BLaER1 (cell line): Measurements from ENCODE around the gene HOGA1.

Experiments
- H3K27ac ChIP-seq: shearing (Covaris generic); formaldehyde crosslinking; 2 replicates; pipeline ENCODE4 v1.8.1; 2022
- H3K27me3 ChIP-seq: shearing (Covaris generic); formaldehyde crosslinking; 2 replicates; pipeline ENCODE4 v1.8.1; 2022
- H3K36me3 ChIP-seq: shearing (Covaris generic); formaldehyde crosslinking; 2 replicates; pipeline ENCODE4 v1.8.1; 2022
- H3K4me1 ChIP-seq: shearing (Covaris generic); formaldehyde crosslinking; 2 replicates; pipeline ENCODE4 v1.8.1; 2022
- H3K4me2 ChIP-seq: shearing (Covaris generic); formaldehyde crosslinking; 2 replicates; pipeline ENCODE4 v1.8.1; 2022
- H3K4me3 ChIP-seq: shearing (Covaris generic); formaldehyde crosslinking; 2 replicates; pipeline ENCODE4 v1.8.1; 2022
- H3K9ac ChIP-seq: shearing (Covaris generic); formaldehyde crosslinking; 2 replicates; pipeline ENCODE4 v1.8.1; 2022
- H3K9me3 ChIP-seq: shearing (Covaris generic); formaldehyde crosslinking; 2 replicates; pipeline ENCODE4 v1.8.1; 2022
- H4K20me1 ChIP-seq: shearing (Covaris generic); formaldehyde crosslinking; 2 replicates; pipeline ENCODE4 v1.8.1; 2022
- Cebpa-rat ChIP-seq: shearing (Covaris generic); IDR thresholded peaks from 2 replicates; pipeline ENCODE4 v1.8.1; 2022

Gene HOGA1

GRCh38 chr10:97611473-97611872 is 27.3 kb downstream of the HOGA1 start:
- Histone ChIP-seq H3K36me3 (no peaks in the 10 kb centered on the region), H3K9ac (0 out of 2 replicates have a peak overlapping the region, but pooled peaks have one; percentile 26), H3K4me1 (peaks cover 58% of the 10 kb centered on the region), H3K27me3 (no peaks in the 10 kb centered on the region), H4K20me1 (no peaks in the 10 kb centered on the region), H3K9me3 (no peaks in the 10 kb centered on the region), H3K4me3 (no peak overlapping the region), H3K4me2 (peak overlapping the region; percentile 65), H3K27ac (no peak overlapping the region)
- no peak for TF ChIP-seq Cebpa-rat

- no peak overlapping the region for H3K27ac ChIP-seq
- H3K4me3 ChIP-seq = no peak overlapping the region
- no peaks in the 10 kb centered on the region for H3K36me3 ChIP-seq
- no peaks in the 10 kb centered on the region for H3K9me3 ChIP-seq
- no peak for TF ChIP-seq Cebpa-rat
- H3K4me2 ChIP-seq = no peak overlapping the region
- no peaks in the 10 kb centered on the region for H3K27me3 ChIP-seq
- peaks cover 49% of the 10 kb centered on the region for H3K4me1 ChIP-seq
- H4K20me1 ChIP-seq = no peaks in the 10 kb centered on the region
- no peak overlapping the region for H3K9ac ChIP-seq
Observed at GRCh38 chr10:97612386-97612785, 28.2 kb downstream of the HOGA1 start.

- Histone ChIP-seq H3K27ac (no peak overlapping the region), H4K20me1 (no peaks in the 10 kb centered on the region), H3K9ac (no peak overlapping the region), H3K4me2 (no peak overlapping the region), H3K4me3 (no peak overlapping the region), H3K27me3 (no peaks in the 10 kb centered on the region), H3K4me1 (no peaks in the 10 kb centered on the region), H3K36me3 (no peaks in the 10 kb centered on the region), H3K9me3 (no peaks in the 10 kb centered on the region)
- no peak for TF ChIP-seq Cebpa-rat
Observed at GRCh38 chr10:97618285-97618684, 34.1 kb downstream of the HOGA1 start.

GRCh38 chr10:97618733-97619132 is 34.5 kb downstream of the HOGA1 start:
- H3K9me3 ChIP-seq = no peaks in the 10 kb centered on the region
- H3K4me1 ChIP-seq = no peaks in the 10 kb centered on the region
- no peaks in the 10 kb centered on the region for H3K36me3 ChIP-seq
- H3K4me2 ChIP-seq = no peak overlapping the region
- no peak overlapping the region for H3K4me3 ChIP-seq
- no peaks in the 10 kb centered on the region for H3K27me3 ChIP-seq
- H4K20me1 ChIP-seq = no peaks in the 10 kb centered on the region
- H3K9ac ChIP-seq = no peak overlapping the region
- no peak for TF ChIP-seq Cebpa-rat
- no peak overlapping the region for H3K27ac ChIP-seq

- H3K4me2 ChIP-seq = no peak overlapping the region
- H3K36me3 ChIP-seq = no peaks in the 10 kb centered on the region
- H4K20me1 ChIP-seq = no peaks in the 10 kb centered on the region
- H3K9ac ChIP-seq = no peak overlapping the region
- no peaks in the 10 kb centered on the region for H3K9me3 ChIP-seq
- no peak overlapping the region for H3K27ac ChIP-seq
- no peaks in the 10 kb centered on the region for H3K27me3 ChIP-seq
- no peak for TF ChIP-seq Cebpa-rat
- no peak overlapping the region for H3K4me3 ChIP-seq
- H3K4me1 ChIP-seq = no peaks in the 10 kb centered on the region
Observed at GRCh38 chr10:97623277-97623676, 39.1 kb downstream of the HOGA1 start.

- Histone ChIP-seq H3K9me3 (0 out of 2 replicates have a peak, but pooled peaks cover 1% of the 10 kb centered on the region), H3K4me3 (no peak overlapping the region), H3K9ac (no peak overlapping the region), H4K20me1 (no peaks in the 10 kb centered on the region), H3K4me1 (no peaks in the 10 kb centered on the region), H3K36me3 (no peaks in the 10 kb centered on the region), H3K4me2 (no peak overlapping the region), H3K27me3 (no peaks in the 10 kb centered on the region), H3K27ac (no peak overlapping the region)
- no peak for TF ChIP-seq Cebpa-rat
Observed at GRCh38 chr10:97627731-97628130, 43.5 kb downstream of the HOGA1 start.

GRCh38 chr10:97628228-97628627 is 44.0 kb downstream of the HOGA1 start:
- no peaks in the 10 kb centered on the region for H3K36me3 ChIP-seq
- H3K9me3 ChIP-seq = peaks cover 6% of the 10 kb centered on the region; the same call in 1 of the 2 replicates
- H3K27ac ChIP-seq = no peak overlapping the region
- H3K4me1 ChIP-seq = no peaks in the 10 kb centered on the region
- H3K4me3 ChIP-seq = no peak overlapping the region
- H3K4me2 ChIP-seq = no peak overlapping the region
- H3K9ac ChIP-seq = no peak overlapping the region
- no peaks in the 10 kb centered on the region for H4K20me1 ChIP-seq
- no peak for TF ChIP-seq Cebpa-rat
- no peaks in the 10 kb centered on the region for H3K27me3 ChIP-seq

- no peak overlapping the region for H3K4me3 ChIP-seq
- no peak for TF ChIP-seq Cebpa-rat
- no peak overlapping the region for H3K4me2 ChIP-seq
- no peaks in the 10 kb centered on the region for H4K20me1 ChIP-seq
- H3K4me1 ChIP-seq = no peaks in the 10 kb centered on the region
- no peak overlapping the region for H3K9ac ChIP-seq
- no peaks in the 10 kb centered on the region for H3K36me3 ChIP-seq
- H3K27me3 ChIP-seq = no peaks in the 10 kb centered on the region
- no peak overlapping the region for H3K27ac ChIP-seq
- H3K9me3 ChIP-seq = peaks cover 10% of the 10 kb centered on the region; the same call in 1 of the 2 replicates
Observed at GRCh38 chr10:97629289-97629688, 45.1 kb downstream of the HOGA1 start.

GRCh38 chr10:97631098-97631497 is 46.9 kb downstream of the HOGA1 start:
- Histone ChIP-seq H3K4me3 (no peak overlapping the region), H3K9ac (no peak overlapping the region), H3K9me3 (peaks cover 10% of the 10 kb centered on the region; the same call in 1 of the 2 replicates), H3K27me3 (no peaks in the 10 kb centered on the region), H3K27ac (no peak overlapping the region), H3K4me2 (no peak overlapping the region), H4K20me1 (no peaks in the 10 kb centered on the region), H3K4me1 (no peaks in the 10 kb centered on the region), H3K36me3 (no peaks in the 10 kb centered on the region)
- no peak for TF ChIP-seq Cebpa-rat

- Histone ChIP-seq H3K4me2 (no peak within 1 kb of the TSS), H3K27me3 (no peaks in the 10 kb centered on the region), H3K36me3 (no peaks in the 10 kb centered on the region), H3K4me3 (no peak within 1 kb of the TSS), H3K27ac (no peak within 1 kb of the TSS), H3K9me3 (peaks cover 10% of the 10 kb centered on the region; the same call in 1 of the 2 replicates), H3K9ac (no peak within 1 kb of the TSS), H3K4me1 (no peaks in the 10 kb centered on the region), H4K20me1 (no peaks in the 10 kb centered on the region)
- no peak for TF ChIP-seq Cebpa-rat
Observed at GRCh38 chr10:97632949-97633884, 49.0 kb downstream of the HOGA1 start, which contains the start of gene MORN4. MORN4 (minus strand) TSS chr10:97633500; CDS start chr10:97619653, 13,847 bp downstream.
